NB4 (cell line): ENCODE measurements around the gene DNAJC6.

Experiments used
- MYC ChIP-seq: IDR thresholded peaks from 2 replicates; pipeline ENCODE4 v1.6.1; 2011; ENCODE audit warnings: low read depth, low read length
- POLR2A ChIP-seq: IDR thresholded peaks from 2 replicates; pipeline ENCODE4 v1.6.1; 2011; ENCODE audit warnings: mild to moderate bottlenecking; ENCODE audit not compliant: insufficient read length; ENCODE audit errors: extremely low read depth
- TF ChIP-seq, protein P1 (sequence below): IDR thresholded peaks from one replicate; pipeline ENCODE4 v1.5.1; 2012; ENCODE audit warnings: low read depth, low read length
- TF ChIP-seq, protein P2 (sequence below): IDR thresholded peaks from 2 replicates; pipeline ENCODE4 v1.6.1; 2011; ENCODE audit warnings: low read depth, low read length

DNA sequence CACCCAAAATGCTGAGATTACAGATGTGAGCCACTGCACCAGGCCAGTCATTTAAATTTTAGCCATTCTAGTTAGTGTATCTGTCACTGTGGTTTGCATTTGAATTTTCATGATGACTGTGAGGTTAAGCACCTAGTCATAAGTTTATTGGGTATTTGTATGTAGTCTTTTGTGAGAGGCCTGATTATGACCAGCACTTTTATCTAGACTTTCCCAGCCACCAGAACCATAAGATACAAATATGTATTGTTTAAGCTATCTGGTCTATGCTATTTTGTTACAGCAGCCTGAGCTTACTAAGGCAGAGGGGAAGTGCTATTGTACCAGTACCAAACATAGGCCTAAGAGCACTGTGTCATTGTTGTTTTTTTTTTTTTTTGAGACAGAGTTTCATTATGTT, 19.9 kb upstream of the DNAJC6 start:
- TF ChIP-seq, protein P1, sequence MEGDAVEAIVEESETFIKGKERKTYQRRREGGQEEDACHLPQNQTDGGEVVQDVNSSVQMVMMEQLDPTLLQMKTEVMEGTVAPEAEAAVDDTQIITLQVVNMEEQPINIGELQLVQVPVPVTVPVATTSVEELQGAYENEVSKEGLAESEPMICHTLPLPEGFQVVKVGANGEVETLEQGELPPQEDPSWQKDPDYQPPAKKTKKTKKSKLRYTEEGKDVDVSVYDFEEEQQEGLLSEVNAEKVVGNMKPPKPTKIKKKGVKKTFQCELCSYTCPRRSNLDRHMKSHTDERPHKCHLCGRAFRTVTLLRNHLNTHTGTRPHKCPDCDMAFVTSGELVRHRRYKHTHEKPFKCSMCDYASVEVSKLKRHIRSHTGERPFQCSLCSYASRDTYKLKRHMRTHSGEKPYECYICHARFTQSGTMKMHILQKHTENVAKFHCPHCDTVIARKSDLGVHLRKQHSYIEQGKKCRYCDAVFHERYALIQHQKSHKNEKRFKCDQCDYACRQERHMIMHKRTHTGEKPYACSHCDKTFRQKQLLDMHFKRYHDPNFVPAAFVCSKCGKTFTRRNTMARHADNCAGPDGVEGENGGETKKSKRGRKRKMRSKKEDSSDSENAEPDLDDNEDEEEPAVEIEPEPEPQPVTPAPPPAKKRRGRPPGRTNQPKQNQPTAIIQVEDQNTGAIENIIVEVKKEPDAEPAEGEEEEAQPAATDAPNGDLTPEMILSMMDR = no peak
- TF ChIP-seq POLR2A = no peak
- TF ChIP-seq MYC = no peak
- TF ChIP-seq, protein P2, sequence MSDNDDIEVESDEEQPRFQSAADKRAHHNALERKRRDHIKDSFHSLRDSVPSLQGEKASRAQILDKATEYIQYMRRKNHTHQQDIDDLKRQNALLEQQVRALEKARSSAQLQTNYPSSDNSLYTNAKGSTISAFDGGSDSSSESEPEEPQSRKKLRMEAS = no peak
